ENCODE data around the gene FAR2.

- TF ChIP-seq, protein P1, sequence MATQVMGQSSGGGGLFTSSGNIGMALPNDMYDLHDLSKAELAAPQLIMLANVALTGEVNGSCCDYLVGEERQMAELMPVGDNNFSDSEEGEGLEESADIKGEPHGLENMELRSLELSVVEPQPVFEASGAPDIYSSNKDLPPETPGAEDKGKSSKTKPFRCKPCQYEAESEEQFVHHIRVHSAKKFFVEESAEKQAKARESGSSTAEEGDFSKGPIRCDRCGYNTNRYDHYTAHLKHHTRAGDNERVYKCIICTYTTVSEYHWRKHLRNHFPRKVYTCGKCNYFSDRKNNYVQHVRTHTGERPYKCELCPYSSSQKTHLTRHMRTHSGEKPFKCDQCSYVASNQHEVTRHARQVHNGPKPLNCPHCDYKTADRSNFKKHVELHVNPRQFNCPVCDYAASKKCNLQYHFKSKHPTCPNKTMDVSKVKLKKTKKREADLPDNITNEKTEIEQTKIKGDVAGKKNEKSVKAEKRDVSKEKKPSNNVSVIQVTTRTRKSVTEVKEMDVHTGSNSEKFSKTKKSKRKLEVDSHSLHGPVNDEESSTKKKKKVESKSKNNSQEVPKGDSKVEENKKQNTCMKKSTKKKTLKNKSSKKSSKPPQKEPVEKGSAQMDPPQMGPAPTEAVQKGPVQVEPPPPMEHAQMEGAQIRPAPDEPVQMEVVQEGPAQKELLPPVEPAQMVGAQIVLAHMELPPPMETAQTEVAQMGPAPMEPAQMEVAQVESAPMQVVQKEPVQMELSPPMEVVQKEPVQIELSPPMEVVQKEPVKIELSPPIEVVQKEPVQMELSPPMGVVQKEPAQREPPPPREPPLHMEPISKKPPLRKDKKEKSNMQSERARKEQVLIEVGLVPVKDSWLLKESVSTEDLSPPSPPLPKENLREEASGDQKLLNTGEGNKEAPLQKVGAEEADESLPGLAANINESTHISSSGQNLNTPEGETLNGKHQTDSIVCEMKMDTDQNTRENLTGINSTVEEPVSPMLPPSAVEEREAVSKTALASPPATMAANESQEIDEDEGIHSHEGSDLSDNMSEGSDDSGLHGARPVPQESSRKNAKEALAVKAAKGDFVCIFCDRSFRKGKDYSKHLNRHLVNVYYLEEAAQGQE (IDR thresholded peaks at IDR 0.05; ENCODE audit: low read depth), result no peak
- TF ChIP-seq RAD21 (IDR thresholded peaks at IDR 0.05; ENCODE audit: low read depth) (no peak), TAF1 (IDR thresholded peaks at IDR 0.05; ENCODE audit: low read depth) (no peak), CREB1 (IDR thresholded peaks at IDR 0.05; ENCODE audit: low read depth) (no peak), ZBTB7A (IDR thresholded peaks at IDR 0.05; ENCODE audit: low read depth) (no peak)
Observed at GRCh38 chr12:29223426-29223825, 74.3 kb downstream of the FAR2 start.
